Measurements from ENCODE around the gene EP300. TPM values are rescaled to one million over a fixed set of nuclear protein-coding genes. Genes with fewer than 3 reads are reported as not detected.

Gene EP300
- total and polyA plus RNA-seq, 10 donors = 3.9 to 196 (median 113) TPM

- peaks cover 0 to 98% (median 50%) of the 10 kb centered on the region in 6 donors for H3K36me3 ChIP-seq
- intact Hi-C loops (cut with DNase I; ENCODE audit: low total_unique reads) = no loop called here
- WGBS, 5 donors = 88 to 92% (median 91%) methylated on average over 9 of the region's 9 CpGs
- no peaks in the 10 kb centered on the region for H3K9me3 ChIP-seq
- H3K4me3 ChIP-seq = no peak overlapping the region
- H3K27ac ChIP-seq = peak overlapping the region in 1 of 8 donors; percentile 7
- TF ChIP-seq POLR2A (IDR thresholded peaks at IDR 0.05) (no peak), CTCF (IDR thresholded peaks at IDR 0.05 in 8 of 11, conservative IDR thresholded peaks at IDR 0.05 in 3 of 11) (no peak), POLR2AphosphoS5 (IDR thresholded peaks at IDR 0.05) (peak in 1 of 3 donors; percentile 19)
- H3K27me3 ChIP-seq (replicated peaks in 1 of 7) = no peaks in the 10 kb centered on the region
- H3K4me1 ChIP-seq = peaks cover 0 to 62% (median 13%) of the 10 kb centered on the region in 6 donors
- no peak for DNase-seq
Observed at GRCh38 chr22:41124086-41124485, 31.7 kb downstream of the EP300 start.

GRCh38 chr22:41127451-41127850 is 35.1 kb downstream of the EP300 start:
- peak; percentile 86 for DNase-seq
- H3K36me3 ChIP-seq = peaks cover 0 to 100% (median 73%) of the 10 kb centered on the region in 6 donors
- H3K9me3 ChIP-seq = no peaks in the 10 kb centered on the region
- intact Hi-C loops (cut with DNase I; ENCODE audit: low total_unique reads) = no loop called here
- TF ChIP-seq POLR2AphosphoS5 (IDR thresholded peaks at IDR 0.05) (peak in 1 of 3 donors; percentile 39), POLR2A (IDR thresholded peaks at IDR 0.05) (no peak), CTCF (IDR thresholded peaks at IDR 0.05 in 8 of 11, conservative IDR thresholded peaks at IDR 0.05 in 3 of 11) (no peak)
- no peak overlapping the region for H3K4me3 ChIP-seq
- peaks cover 0 to 38% (median 14%) of the 10 kb centered on the region in 6 donors for H3K4me1 ChIP-seq
- peak overlapping the region in 2 of 8 donors; percentile 3 to 9 for H3K27ac ChIP-seq
- no peaks in the 10 kb centered on the region for H3K27me3 ChIP-seq (replicated peaks in 1 of 7)
- WGBS, 5 donors = 67 to 90% (median 83%) methylated on average over 5 of the region's 5 CpGs

GRCh38 chr22:41128606-41129005 is 36.2 kb downstream of the EP300 start:
- Histone ChIP-seq H3K27me3 (replicated peaks in 1 of 7) (no peaks in the 10 kb centered on the region), H3K36me3 (peaks cover 0 to 100% (median 83%) of the 10 kb centered on the region in 6 donors), H3K4me3 (no peak overlapping the region), H3K9me3 (no peaks in the 10 kb centered on the region), H3K4me1 (peaks cover 0 to 38% (median 6%) of the 10 kb centered on the region in 6 donors), H3K27ac (no peak overlapping the region)
- WGBS, 5 donors = 90 to 97% (median 95%) methylated on average over 14 of the region's 14 CpGs
- DNase-seq = no peak
- no peak for TF ChIP-seq POLR2AphosphoS5 (IDR thresholded peaks at IDR 0.05)
- intact Hi-C loops (cut with DNase I; ENCODE audit: low total_unique reads) = no loop called here

GRCh38 chr22:41132550-41132949 is 40.2 kb downstream of the EP300 start:
- peak overlapping the region in 1 of 8 donors; percentile 11 for H3K27ac ChIP-seq
- peaks cover 5 to 100% (median 95%) of the 10 kb centered on the region in 6 donors for H3K36me3 ChIP-seq
- H3K4me3 ChIP-seq = no peak overlapping the region
- intact Hi-C loops (cut with DNase I; ENCODE audit: low total_unique reads) = no loop called here
- H3K27me3 ChIP-seq (replicated peaks in 1 of 7) = no peaks in the 10 kb centered on the region
- DNase-seq = no peak
- TF ChIP-seq POLR2AphosphoS5 (IDR thresholded peaks at IDR 0.05) = no peak
- no peak for TF ChIP-seq CTCF (IDR thresholded peaks at IDR 0.05 in 8 of 11, conservative IDR thresholded peaks at IDR 0.05 in 3 of 11)
- no peak for TF ChIP-seq POLR2A (IDR thresholded peaks at IDR 0.05)
- no peaks in the 10 kb centered on the region for H3K9me3 ChIP-seq
- WGBS, 5 donors = 89 to 100% (median 96%) methylated on average over 2 of the region's 2 CpGs
- peaks cover 0 to 24% (median 0%) of the 10 kb centered on the region in 6 donors for H3K4me1 ChIP-seq

All from spleen (tissue), 11 donors.